ENCODE data around the gene HS6ST3. TPM values are rescaled to one million over a fixed set of nuclear protein-coding genes. Genes with fewer than 3 reads are reported as not detected.

The HS6ST3 gene
- total RNA-seq, 1 experiment from 2014 or later = not detected

GRCh38 chr13:96533408-96533807, 443.5 kb downstream of the HS6ST3 start:
- no peak for DNase-seq (ENCODE audit: low spot score)

DNA sequence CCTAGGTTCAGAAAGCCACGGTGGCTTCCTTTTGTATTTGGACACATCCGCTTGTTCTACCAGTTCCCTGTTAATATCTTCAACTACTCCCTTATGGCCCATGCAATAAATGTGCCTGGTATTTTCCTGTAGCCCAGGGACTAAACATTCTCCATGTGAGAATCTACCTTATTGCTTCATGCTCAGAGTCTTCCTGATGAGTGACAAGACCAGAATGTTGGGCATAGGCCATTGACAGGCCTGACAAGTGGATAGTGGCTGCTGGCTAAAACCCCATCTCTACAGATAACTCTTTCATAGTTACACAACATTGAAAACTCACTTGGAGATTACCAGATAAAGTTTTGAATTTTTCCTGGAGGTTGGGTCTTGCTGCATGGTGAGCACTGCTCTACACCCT, 449.9 kb downstream of the HS6ST3 start:
- no peak for DNase-seq (ENCODE audit: low spot score)

DNA sequence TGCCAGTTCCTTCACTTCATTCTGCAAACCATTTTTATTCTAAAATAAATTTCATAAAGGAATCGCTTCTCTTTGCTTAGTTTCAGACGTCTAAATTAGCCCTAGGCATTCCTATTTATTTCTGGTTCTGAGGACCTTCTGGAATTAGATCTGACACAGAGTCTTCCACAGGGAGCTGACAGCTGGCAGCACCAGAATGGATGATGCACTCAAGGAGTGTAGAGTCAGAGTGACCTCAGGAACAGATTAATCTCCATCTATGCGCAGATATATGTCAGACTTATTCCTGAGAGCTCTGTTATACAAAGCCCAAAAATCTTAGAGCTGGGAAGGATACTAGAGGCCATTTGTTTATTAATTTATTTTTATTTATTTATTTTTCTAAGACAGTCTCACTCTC, 450.8 kb downstream of the HS6ST3 start:
- DNase-seq (ENCODE audit: low spot score) = no peak

GRCh38 chr13:96542986-96543385, 453.1 kb downstream of the HS6ST3 start:
- DNase-seq (ENCODE audit: low spot score) = no peak

- DNase-seq (ENCODE audit: low spot score) = no peak
These were observed 455.1 kb downstream of the HS6ST3 start for GRCh38 chr13:96544957-96545356.

DNA sequence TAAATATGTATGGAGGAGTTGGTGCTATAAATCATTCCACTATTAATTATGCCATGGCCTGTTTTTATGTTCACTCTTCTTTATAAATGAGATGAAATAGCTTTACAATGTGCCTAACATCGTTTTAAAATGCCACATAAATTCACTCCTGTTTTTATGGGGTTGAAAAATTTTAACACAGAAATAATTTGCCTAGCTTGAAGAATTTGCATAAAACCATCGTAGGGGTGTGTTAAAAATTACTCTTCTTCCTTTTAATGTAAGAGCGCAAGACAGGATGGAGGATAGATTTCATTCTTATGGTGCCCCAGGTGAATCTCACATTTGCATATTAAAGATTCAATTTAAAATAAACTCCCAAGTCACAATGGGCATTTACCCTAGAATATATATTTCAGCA, 456.6 kb downstream of the HS6ST3 start:
- DNase-seq (ENCODE audit: low spot score) = no peak

GRCh38 chr13:96551546-96551945, 461.6 kb downstream of the HS6ST3 start:
- no peak for DNase-seq (ENCODE audit: low spot score)

DNA sequence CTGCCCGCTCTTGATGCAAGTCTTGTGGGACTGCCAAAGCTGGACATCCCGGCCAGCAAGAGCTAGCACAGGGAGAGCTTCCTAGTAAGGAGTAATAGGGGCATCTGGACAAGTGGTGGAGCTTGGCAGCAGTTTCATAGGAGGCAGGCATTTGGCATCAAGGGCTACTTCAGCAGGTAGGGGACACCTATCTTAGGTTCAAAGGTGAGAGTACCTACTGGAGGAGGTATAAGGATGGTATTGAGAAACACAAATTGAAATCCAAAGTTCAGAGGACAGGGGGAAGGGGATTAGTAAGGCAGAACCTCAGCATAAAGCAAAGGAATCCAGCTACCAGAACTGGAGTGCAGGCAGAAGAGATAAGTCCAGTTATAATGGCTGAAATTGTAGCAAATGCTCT, 462.7 kb downstream of the HS6ST3 start:
- DNase-seq (ENCODE audit: low spot score) = no peak

GRCh38 chr13:96553796-96554195, 463.9 kb downstream of the HS6ST3 start:
- no peak for DNase-seq (ENCODE audit: low spot score)

- no peak for DNase-seq (ENCODE audit: low spot score)
These were observed 483.7 kb downstream of the HS6ST3 start for GRCh38 chr13:96573563-96573962.

DNA sequence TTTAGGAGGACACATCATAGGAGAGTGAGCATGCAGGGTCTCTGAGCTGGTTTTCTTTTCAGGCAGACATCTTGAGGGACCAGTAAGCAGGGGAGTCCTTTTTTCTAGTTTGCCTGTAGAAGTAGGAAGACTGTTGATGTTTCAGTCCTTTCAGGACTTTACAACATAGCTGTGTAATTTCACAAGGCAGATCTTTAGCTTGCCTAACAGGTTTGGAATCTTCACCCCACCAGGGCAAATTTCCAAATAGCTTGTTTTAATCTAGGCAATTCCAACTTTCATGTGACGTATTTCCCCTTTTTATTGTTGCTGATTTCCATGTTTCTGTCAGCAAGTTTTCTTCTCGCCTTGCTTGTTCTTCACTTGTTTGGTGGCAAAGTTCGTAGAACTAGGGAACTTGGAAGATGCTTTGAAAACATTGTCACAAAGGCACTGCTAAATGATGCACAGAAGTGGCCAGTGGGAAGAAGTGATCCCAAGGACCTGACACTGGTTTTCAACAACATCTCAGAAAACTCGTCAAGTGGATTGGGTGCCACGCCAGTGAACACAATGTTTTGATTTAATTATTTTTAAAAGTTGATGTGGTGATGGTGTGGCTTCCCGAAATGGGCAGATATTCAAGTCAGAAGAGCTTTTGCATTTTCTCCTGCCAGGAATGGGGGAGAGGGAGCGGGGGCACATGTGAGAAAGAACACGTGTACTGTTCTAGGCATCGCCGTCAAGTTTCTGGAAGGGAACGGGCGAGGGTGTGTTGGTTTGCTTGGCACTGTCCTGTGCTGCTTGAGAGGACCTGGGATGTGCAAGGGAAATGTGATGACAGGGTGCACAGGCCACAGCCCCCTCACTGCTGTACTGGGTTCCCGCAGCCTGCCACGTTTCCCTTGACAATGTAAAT, 485.8 kb downstream of the HS6ST3 start:
- DNase-seq (ENCODE audit: low spot score) = no peak

DNA sequence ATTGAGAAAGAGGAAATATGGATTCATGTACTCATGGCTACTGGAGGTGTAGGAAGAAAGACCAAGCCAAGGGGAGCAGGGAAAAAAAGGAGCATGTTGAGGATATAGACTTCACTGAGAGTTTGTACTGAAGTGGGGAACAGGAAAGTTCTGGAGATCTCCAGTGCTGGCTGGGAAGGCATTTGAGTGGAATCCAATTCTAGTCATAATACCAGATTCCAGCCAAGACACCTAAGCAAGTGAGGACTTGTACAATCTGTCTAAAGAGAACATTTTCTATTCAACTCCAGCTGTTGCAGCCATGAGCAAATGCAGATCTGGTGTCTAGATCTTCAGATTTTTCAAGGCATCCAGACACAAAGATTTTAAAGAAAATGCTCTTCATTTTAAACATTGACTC, 491.8 kb downstream of the HS6ST3 start:
- no peak for DNase-seq (ENCODE audit: low spot score)

DNA sequence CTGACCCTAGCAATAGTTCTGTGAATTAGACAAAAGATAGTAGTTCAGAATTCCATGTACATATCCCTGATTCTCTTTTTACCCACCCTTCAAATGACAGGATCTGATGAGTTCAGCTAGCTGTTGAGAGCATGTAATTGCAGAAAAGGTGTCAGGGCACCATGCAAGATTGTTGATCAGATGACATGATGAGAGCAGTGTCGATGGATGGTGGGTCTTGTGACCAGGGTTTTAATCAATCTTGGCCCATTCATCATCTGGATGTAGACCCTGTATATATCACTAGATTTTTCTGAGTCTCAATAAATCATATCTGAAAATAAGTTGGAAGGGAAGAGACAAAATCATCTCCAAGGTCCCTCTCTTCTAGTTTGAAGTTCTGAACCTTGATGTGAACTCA, 525.3 kb downstream of the HS6ST3 start:
- DNase-seq (ENCODE audit: low spot score) = no peak

GRCh38 chr13:96617528-96617927, 527.6 kb downstream of the HS6ST3 start:
- DNase-seq (ENCODE audit: low spot score) = no peak

DNA sequence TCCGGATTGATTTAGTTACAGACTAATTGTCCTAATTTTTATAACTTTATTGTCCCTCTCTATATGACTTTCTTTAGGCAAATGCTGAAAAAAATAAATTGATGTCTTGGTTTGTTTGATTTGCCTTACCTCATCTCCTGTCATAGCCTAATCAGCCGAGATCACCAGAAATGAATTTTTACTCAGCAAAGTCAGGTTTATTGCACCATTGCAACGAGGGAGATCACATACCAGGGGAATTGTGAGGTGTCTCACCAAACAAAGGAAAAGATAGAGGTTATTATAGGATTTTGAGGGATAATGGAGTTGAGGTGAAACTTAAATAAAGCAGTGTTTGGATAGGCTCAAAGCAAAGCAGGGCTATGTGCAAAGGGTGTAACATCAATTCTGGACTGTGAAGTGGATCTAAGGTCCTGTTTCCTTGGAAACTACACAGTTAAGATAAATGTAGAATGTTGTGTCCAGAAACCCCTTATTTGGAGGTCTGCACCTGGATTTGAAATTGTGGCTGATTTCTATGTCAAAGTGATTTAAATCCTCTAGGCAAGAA, 531.8 kb downstream of the HS6ST3 start:
- no peak for DNase-seq (ENCODE audit: low spot score)

DNA sequence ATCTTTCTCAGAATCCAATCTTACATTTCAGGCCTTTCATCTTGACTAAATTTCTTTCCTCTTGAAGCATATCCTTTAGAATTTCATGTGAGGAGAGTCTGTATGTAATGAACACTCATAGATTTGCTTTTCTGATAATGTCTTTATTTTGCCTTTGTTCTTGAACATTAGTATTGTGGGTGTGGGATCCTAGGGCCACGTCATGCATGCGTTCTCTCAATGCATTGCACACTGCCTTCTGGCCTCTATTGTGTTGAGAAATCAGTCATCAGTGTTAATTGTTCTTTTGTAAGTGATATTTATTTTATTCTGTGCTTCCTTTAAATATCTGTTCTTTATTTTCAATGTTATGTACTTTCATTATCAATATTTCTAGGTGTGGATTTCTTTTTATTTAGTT, 539.4 kb downstream of the HS6ST3 start:
- DNase-seq (ENCODE audit: low spot score) = no peak

- no peak for DNase-seq (ENCODE audit: low spot score)
These were observed 542.8 kb downstream of the HS6ST3 start for GRCh38 chr13:96632536-96633320.

DNA sequence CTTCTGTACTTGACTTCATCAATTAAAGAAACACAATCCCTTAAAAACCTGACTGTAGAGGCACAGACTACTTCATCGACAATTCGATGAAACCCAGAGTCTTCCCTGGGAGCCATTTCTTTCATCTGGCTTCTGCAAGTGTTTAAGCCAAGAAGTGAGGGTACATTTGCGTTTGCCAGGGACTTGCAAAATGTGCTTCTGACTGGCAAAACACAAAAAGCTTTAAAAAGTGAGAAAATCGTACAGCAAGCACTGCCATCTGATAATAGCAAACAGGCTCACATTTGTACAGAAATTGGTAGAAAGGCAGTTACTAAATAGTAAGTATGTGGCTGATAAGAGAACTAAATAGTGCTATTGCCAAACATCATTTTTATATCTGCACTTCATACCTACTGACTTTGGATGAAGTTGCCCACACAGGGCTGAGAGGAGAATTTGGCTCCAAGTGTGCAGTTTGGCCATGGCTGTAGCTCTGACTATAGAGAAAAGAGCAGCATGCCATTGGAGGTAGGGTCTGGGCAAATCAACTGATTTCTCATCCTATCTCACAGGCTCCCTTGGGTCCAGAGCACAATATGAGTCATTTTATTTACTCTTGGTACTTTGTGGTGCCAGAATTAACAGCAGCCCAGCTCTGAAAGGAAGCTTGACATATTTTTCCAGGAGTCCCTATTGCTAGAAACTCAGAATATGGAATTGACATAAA, 546.2 kb downstream of the HS6ST3 start:
- no peak for DNase-seq (ENCODE audit: low spot score)

- DNase-seq (ENCODE audit: low spot score) = no peak
These were observed 547.1 kb downstream of the HS6ST3 start for GRCh38 chr13:96637039-96637438.

DNA sequence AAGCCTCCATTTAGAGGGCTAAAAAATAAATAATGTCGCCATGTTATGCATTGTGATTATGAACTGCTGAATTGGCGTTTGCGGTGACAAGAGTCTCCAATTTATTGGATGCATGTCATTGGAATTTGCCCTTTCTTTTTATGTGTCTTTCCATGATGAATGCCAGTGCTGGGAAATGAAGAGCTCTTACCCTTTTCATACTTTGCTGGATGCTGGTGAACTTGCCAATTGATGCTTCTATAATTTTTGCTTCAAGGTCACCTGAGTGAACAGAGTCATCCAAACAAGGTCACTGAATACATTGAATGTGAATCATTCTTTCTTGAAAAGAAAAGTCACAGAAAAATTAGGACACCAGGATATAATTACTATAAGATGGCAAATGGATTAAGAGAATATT, 556.2 kb downstream of the HS6ST3 start:
- DNase-seq (ENCODE audit: low spot score) = no peak

- no peak for DNase-seq (ENCODE audit: low spot score)
These were observed 556.8 kb downstream of the HS6ST3 start for GRCh38 chr13:96646515-96647211.
